ENCODE data around the gene ZNF438. TPM values are rescaled to one million over a fixed set of nuclear protein-coding genes. Genes with fewer than 3 reads are reported as not detected.
A peak's percentile ranks its signal among the peaks of the same experiment; 100 is the strongest.

The ZNF438 gene
- total and polyA plus RNA-seq, 2 of the 4 experiments (the other 2 are of a cell fraction): 1.8 to 2.9 TPM

DNA sequence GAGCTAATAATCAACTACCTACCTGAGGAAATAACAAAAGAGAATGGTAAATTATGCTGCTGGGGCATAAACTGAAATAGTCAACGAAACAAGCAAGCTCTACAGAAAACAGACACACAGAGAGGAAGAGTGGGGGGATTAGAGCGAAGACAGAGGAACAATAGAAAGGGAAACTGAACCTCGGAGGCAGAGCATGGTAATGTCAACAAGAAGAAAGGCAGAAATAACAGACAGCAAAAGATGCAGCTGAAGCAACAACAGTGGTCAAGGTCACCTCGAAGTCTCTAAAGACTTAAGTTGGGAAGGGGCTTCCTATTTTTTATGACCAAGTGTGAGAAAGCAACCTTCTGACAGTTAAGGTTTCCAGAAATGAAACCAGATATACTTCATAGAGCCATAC is 177.0 kb downstream of the ZNF438 start:
- H4K8ac ChIP-seq (ENCODE audit: low read depth in 2 of 2, low read length in 2 of 2): no peak overlapping the region
- dilution Hi-C loops (cut with HindIII; ENCODE audit: low sequenced_read_pairs, unreplicated experiment) (no loop called here), intact Hi-C loops (cut with micrococcal nuclease) (no loop called here), in situ Hi-C loops (cut with MboI; ENCODE audit: low sequenced_read_pairs) (no loop called here)
- no peak overlapping the region for H2BK5ac ChIP-seq (ENCODE audit: low read depth, low read length, poor library complexity, severe bottlenecking)
- no peak overlapping the region for H3K4me3 ChIP-seq (ENCODE audit: insufficient read depth, low read depth, low read length)
- no peak overlapping the region for H2AK9ac ChIP-seq (replicated peaks; ENCODE audit: low read depth, low read length, poor library complexity)
- ChIA-PET POLR2A (ENCODE audit: unreplicated experiment) (interaction anchor here (0.7 kb wide), 1 partner anchor 303 kb away, joined by 3 read pairs; no protein-coding TSS in a partner anchor), CTCF (interaction anchor here (0.6 kb wide), 1 partner anchor 370 kb away, joined by 3 read pairs; no protein-coding TSS in a partner anchor)
- ATAC-seq (ENCODE audit: low read depth) (no peak), DNase-seq (no peak)
- no peak overlapping the region for H3K9ac ChIP-seq (ENCODE audit: low read depth, low read length)
- H3K27me3 ChIP-seq (ENCODE audit: control insufficient read depth, insufficient read depth, low read length): no peaks in the 10 kb centered on the region
- no peaks in the 10 kb centered on the region for H3K79me1 ChIP-seq (ENCODE audit: low read depth in 1 of 2, low read length in 2 of 2)
- H3K4me1 ChIP-seq (ENCODE audit: control insufficient read depth, insufficient read depth, low read length): peaks cover 7% of the 10 kb centered on the region
- no peak overlapping the region for H2BK120ac ChIP-seq (ENCODE audit: low read depth, low read length)
- H4K91ac ChIP-seq (ENCODE audit: insufficient read depth, low read depth, low read length): no peak overlapping the region
- H3K18ac ChIP-seq (ENCODE audit: low read depth, low read length): peak overlapping the region; percentile 35; the same call in 1 of the 2 replicates
- no peak overlapping the region for H4K5ac ChIP-seq (ENCODE audit: low read depth, low read length)
- no peak overlapping the region for H2AFZ ChIP-seq (replicated peaks; ENCODE audit: low read length, poor library complexity)
- WGBS, 2 experiments (ENCODE audit: extremely low coverage in 2 of 2, insufficient read length in 1 of 2): 53% methylated on average over 2 of the region's 4 CpGs; no CpG with 5 or more reads in 1 of the 2 experiments
- H4K20me1 ChIP-seq (ENCODE audit: insufficient read depth, low read length): no peaks in the 10 kb centered on the region
- no peak overlapping the region for H3K27ac ChIP-seq (ENCODE audit: insufficient read depth, low read length)
- no peak for TF ChIP-seq RAD21 (IDR thresholded peaks at IDR 0.05; ENCODE audit: low read length)
- TF ChIP-seq, protein P1, sequence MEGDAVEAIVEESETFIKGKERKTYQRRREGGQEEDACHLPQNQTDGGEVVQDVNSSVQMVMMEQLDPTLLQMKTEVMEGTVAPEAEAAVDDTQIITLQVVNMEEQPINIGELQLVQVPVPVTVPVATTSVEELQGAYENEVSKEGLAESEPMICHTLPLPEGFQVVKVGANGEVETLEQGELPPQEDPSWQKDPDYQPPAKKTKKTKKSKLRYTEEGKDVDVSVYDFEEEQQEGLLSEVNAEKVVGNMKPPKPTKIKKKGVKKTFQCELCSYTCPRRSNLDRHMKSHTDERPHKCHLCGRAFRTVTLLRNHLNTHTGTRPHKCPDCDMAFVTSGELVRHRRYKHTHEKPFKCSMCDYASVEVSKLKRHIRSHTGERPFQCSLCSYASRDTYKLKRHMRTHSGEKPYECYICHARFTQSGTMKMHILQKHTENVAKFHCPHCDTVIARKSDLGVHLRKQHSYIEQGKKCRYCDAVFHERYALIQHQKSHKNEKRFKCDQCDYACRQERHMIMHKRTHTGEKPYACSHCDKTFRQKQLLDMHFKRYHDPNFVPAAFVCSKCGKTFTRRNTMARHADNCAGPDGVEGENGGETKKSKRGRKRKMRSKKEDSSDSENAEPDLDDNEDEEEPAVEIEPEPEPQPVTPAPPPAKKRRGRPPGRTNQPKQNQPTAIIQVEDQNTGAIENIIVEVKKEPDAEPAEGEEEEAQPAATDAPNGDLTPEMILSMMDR (conservative IDR thresholded peaks at IDR 0.05; ENCODE audit: low read depth, low read length): no peak
- TF ChIP-seq, protein P2, sequence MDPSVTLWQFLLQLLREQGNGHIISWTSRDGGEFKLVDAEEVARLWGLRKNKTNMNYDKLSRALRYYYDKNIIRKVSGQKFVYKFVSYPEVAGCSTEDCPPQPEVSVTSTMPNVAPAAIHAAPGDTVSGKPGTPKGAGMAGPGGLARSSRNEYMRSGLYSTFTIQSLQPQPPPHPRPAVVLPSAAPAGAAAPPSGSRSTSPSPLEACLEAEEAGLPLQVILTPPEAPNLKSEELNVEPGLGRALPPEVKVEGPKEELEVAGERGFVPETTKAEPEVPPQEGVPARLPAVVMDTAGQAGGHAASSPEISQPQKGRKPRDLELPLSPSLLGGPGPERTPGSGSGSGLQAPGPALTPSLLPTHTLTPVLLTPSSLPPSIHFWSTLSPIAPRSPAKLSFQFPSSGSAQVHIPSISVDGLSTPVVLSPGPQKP (IDR thresholded peaks at IDR 0.05; ENCODE audit: borderline replicate concordance, low read depth, low read length): no peak
- TF ChIP-seq RFX5 (IDR thresholded peaks at IDR 0.05; ENCODE audit: low read depth, low read length): no peak
- no peak for TF ChIP-seq MXI1 (IDR thresholded peaks at IDR 0.05; ENCODE audit: borderline replicate concordance, low read depth, low read length)
- no peak for TF ChIP-seq MAFK (IDR thresholded peaks at IDR 0.05; ENCODE audit: low read depth, low read length)
- no peak for TF ChIP-seq RCOR1 (IDR thresholded peaks at IDR 0.05; ENCODE audit: insufficient replicate concordance, low read length)
- TF ChIP-seq, protein P3, sequence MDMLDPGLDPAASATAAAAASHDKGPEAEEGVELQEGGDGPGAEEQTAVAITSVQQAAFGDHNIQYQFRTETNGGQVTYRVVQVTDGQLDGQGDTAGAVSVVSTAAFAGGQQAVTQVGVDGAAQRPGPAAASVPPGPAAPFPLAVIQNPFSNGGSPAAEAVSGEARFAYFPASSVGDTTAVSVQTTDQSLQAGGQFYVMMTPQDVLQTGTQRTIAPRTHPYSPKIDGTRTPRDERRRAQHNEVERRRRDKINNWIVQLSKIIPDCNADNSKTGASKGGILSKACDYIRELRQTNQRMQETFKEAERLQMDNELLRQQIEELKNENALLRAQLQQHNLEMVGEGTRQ (IDR thresholded peaks at IDR 0.05; ENCODE audit: low read depth, low read length): no peak
- no peak for TF ChIP-seq NFE2L2 (IDR thresholded peaks at IDR 0.05; ENCODE audit: low read depth, low read length)
- TF ChIP-seq FOS (IDR thresholded peaks at IDR 0.05; ENCODE audit: low read depth, low read length): no peak
- TF ChIP-seq SMC3 (IDR thresholded peaks at IDR 0.05; ENCODE audit: low read depth, low read length): no peak
- no peak for TF ChIP-seq BHLHE40 (IDR thresholded peaks at IDR 0.05; ENCODE audit: low read depth, low read length)
- peak overlapping the region; percentile 61; the same call in 1 of the 2 replicates for H3K4me2 ChIP-seq (ENCODE audit: low read depth, low read length)
- H2BK15ac ChIP-seq (ENCODE audit: low read depth, low read length): no peak overlapping the region
- peak overlapping the region; percentile 50; the same call in 1 of the 2 replicates for H3K14ac ChIP-seq (replicated peaks; ENCODE audit: low read depth, low read length)
- no peak overlapping the region for H2BK20ac ChIP-seq (ENCODE audit: low read depth, low read length)
- H3K56ac ChIP-seq (ENCODE audit: extremely low read depth, insufficient read depth, low read length): no peak overlapping the region
- H2AK5ac ChIP-seq (ENCODE audit: low read depth, low read length): peak overlapping the region; percentile 33; the same call in 1 of the 2 replicates
- 0 out of 2 replicates have a peak overlapping the region, but pooled peaks have one; percentile 11 for H3K23ac ChIP-seq (ENCODE audit: low read depth, low read length)
- peaks cover 6% of the 10 kb centered on the region; the same call in 1 of the 2 replicates for H3K9me1 ChIP-seq (ENCODE audit: insufficient read depth, low read length)
- no peak overlapping the region for H3K4ac ChIP-seq (ENCODE audit: low read depth, low read length)
- no peaks in the 10 kb centered on the region for H3K36me3 ChIP-seq (ENCODE audit: control insufficient read depth, insufficient read depth, low read length)
- BruUV-seq (replicated peaks): no TSS peak
- no peaks in the 10 kb centered on the region for H3K9me3 ChIP-seq (ENCODE audit: control insufficient read depth, insufficient read depth, low read length)
